Activated T-helper 9 cell treated with anti-CD3 and anti-CD28 coated beads, Interleukin-2, amount 50 U/mL, for 16 hours (primary cell): ENCODE measurements around the gene NAA25.

ENCODE experiments used
- DNase-seq: peaks from one replicate; pipeline ENCODE4 v3.0.0-alpha.2; 2020; ENCODE audit warnings: low read depth

NAA25 gene

DNA sequence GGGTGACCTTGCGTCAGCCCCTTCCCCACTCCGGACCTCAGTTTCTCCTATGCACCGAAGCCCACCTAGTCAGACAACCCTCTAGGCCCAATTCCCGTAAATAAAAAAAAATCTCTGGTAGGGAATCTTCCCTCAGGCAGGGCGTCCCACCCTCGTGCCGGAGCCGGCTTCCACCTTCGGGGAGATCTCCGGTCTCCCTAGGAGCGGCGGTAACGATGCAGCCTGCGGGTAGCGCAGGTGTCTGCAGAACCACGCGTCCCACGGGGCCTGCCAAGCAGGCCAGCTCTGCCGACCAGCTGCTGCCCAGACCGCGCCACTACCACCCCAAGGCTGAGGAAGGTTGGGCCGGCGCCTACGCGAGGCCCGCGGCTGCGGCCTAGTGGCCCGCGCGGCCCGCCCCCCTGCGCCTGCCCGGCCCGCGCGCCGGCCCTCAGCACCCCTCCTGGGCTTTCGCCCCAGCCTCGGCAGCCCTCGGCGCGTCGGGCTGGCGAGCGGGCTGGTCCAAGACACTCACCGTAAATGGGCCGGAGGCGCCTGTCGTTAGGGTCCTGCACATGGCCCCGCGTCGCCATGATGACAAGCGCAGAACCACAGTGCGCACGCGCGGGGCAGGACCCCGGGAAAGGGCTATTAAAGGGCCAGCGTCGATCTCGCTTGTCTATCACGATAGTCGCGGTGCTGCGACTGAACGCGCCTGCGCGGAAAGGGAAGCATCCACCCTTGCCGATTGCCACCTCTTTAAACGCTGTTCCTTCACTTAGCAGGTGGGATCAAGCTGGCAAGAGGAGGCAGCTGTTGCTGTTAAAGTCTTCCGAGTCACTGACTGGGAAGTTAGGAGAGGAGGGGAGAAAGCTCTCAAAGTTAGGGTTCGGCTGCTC lies at the start of gene NAA25:
NAA25 (minus strand) TSS at position 582 of the 878 bp plus-strand sequence; CDS start at position 572, 10 bp downstream.
- peak; percentile 85 for DNase-seq

- no peak for DNase-seq
Observed at GRCh38 chr12:112153893-112154219, 45.3 kb upstream of the NAA25 start.

DNA sequence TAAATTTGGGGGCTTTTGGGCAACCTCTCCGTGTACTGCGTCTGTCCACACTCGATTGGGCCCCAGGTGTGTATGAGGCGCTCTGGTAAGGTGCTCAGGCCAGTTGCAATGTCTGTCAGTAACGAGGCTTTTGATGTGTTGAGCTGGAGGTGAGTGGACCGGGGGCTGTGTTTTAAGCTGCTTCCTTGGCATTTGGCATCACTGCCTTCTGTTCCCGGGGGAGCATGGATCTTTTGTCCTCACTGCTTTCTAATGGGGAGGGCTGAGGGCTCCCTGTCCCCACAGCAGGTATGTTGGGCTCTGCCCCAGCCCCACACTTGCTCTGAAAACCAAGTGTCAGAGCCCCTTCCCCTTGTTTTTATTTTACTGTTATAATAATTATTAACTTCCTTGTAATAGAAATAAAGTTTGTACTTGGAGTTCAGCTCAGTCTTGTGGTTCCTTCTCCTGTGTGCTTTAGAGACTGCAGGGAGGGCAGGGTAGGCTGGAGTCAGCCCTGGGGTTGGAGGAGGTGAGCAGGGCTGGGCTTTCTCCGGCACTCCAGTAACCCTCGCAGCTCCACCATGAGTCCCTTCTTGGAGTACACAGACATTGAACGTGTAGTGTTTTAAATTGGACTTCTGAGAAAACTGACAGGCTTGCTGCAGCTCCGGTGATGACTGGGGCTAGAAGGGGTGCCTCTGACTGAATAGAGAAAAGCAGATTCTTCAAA lies 44.8 kb upstream of the NAA25 start:
- DNase-seq, result no peak

DNA sequence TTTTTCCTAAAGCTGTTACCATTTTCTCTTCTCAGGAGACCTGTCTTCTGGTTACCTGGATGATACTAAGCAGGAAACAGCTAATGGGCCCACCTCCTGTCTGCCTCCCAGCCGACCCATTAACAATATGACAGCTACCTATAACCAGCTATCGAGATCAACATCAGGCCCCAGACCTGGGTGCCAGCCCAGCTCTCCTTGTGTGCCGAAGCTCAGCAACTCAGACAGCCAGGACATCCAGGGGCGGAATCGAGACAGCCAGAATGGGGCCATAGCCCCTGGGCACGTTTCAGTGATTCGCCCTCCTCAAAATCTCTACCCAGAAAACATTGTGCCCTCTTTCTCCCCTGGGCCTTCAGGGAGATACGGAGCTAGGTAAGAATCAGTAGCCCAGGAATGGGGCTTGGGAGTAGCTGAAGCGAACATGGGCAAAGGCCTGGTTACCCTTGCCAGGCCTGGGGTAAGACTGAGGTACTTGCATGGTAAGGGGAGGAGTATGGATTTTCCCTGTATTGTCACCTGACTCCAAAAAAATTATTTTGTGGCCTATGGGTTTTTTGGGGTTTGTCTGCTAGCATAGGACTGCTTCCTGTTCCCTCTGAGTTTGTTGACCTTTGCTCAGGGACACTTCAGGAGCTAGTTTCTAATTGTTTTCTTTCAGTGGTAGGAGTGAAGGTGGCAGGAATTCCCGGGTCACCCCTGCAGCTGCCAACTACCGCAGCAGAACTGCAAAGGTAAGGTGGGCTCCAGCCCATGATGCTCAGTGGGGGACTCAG lies 43.4 kb upstream of the NAA25 start:
- no peak for DNase-seq

- DNase-seq, result no peak
Observed at GRCh38 chr12:112149596-112149995, 41.0 kb upstream of the NAA25 start.

- DNase-seq, result no peak
Observed at GRCh38 chr12:112148031-112148513, 39.5 kb upstream of the NAA25 start.

DNA sequence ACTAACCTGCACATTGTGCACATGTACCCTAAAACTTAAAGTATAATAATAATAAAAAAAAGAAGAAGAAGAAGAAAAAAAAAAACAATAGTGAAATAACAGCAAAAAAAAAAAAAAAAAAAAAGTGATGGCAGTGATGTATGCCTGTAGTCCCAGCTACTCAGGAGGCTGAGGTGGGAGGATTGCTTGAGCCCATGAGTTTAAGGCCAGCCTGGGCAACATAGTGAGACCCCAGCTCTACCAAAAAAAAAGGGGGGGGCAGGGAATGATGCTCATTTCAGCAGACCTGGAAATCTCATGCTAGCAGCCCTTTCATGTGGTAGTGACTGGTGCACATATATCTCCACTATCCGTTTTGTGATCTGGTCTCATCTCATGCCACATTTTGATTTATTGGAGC lies 37.5 kb upstream of the NAA25 start:
- DNase-seq, result no peak

GRCh38 chr12:112140728-112141127 lies 32.1 kb upstream of the NAA25 start:
- DNase-seq, result no peak

DNA sequence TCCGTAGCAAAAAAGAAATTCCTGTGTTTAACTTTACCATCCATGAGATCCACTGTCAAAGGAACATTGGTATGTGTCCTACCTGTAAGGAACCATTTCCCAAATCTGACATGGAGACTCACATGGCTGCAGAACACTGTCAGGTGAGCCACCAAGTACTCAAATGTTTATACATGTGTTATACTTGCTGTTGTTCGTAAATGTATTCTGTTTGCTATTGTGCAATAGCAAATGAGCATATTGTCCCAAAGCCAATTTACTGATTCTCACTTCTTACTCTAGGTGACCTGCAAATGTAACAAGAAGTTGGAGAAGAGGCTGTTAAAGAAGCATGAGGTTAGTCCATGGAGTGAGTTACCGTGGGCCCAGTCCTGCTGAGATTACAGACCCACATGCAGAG lies 26.1 kb upstream of the NAA25 start:
- no peak for DNase-seq

DNA sequence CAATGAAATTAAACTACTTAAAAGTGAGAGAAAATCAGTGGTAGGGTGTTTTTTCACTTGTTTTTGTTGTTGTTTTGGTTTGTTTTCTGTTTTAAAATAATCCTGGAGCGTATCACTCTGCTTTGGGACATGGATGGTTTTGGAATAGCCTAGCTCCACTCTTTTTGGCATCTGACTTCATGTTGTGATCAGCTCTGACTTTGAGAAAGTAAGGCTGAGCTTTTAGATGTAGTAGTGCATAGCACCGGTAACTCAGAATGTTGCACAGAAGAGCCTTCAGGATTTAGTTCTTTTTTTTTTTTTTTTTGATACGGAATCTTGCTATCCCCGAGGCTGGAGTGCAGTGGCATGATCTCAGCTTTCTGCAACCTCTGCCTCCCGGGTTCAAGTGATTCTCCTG lies 24.8 kb upstream of the NAA25 start:
- DNase-seq, result no peak

GRCh38 chr12:112131686-112132085 lies 23.1 kb upstream of the NAA25 start:
- DNase-seq, result no peak

DNA sequence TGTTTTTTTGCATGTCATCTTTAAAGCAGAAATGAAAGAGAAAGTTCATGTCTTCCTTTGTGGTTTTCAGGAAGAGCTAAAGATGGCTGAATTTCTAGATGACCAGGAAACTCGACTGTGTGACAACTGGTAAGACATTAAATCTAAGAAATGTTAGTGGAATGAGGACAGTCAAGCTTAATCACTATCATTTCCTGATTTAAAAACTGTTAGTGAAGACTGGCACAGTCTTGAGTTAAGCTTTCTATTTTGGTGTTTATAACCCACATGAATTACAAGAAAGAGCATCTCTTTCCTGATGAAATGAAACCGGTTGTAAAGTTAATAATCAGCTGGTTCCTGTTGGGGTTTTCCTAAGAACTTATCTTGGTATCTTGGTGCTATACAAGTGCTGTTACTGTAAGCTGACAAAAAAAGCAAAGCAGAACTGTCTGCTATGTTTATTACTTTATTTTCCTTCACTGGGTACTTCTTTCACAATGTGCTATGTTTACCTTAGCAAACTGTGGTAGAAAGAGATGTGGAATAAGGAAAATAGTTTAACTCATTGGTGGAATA lies 21.9 kb upstream of the NAA25 start:
- no peak for DNase-seq

DNA sequence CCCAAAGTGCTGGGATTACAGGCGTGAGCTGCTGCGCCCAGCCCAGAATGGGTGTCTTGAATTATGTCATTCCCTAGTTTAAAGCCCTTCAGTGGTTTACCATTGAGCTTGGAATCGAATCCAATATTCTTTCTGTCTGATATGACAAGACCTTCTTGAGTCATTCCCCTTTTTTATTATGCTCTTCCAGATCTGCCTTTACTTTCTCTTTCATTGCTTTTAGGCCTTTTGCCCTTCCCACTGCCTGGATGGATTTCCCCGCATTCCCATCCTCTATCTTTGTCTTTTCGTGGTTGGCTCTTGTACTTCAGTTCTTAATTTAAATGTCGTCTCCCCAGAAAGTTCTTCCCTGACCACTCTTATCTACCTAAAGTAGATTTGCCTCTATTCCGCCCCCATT lies 18.3 kb upstream of the NAA25 start:
- DNase-seq, result no peak

- DNase-seq, result no peak
Observed at GRCh38 chr12:112126000-112126438, 17.4 kb upstream of the NAA25 start.

DNA sequence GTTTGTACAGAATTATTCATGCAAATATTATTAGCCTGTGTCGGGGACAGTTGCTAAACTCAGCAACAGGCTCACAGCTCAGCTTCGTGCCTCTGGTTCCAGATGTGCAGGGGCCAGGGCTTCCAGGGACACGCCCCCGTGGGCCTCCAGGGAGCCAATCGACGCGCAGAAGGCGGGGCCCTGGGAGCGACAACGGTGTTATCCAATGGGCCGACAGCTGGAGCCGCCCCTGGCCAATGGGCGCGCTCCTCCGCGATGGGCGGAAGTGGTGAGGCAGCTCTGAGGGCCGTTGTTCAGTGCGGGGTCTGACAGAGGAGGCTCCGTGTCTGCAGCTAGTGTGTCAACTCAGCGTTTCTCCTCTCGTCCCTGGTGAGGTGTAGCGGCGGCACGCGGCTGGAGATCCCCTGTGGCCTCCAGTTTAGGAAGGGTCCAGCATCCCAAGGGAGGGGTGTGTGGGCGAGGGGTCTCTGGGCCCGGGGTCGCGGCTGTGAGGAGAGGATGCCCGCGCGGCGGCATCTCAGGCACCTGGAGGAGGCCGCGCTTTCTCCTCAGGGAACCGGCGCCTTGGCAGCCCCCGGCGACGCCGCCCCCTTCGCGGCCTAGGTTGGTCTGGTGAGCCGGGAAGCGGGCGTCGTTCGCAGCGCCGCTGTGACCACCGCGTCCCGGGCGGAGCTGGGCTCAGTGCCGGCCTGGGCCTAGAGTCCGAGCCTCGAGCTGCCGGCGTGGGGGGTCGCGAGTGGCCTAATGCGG lies 16.8 kb upstream of the NAA25 start, which contains the start of gene TRAFD1:
TRAFD1 (plus strand) TSS at position 311 of the 750 bp plus-strand sequence. CDS start 4,963 bp downstream, outside the sequence.
- DNase-seq, result peak; percentile 98

GRCh38 chr12:112124918-112125249 lies 16.3 kb upstream of the NAA25 start:
- no peak for DNase-seq

GRCh38 chr12:112122823-112123690 lies 14.5 kb upstream of the NAA25 start:
- DNase-seq, result no peak

GRCh38 chr12:112121780-112122565 lies 13.4 kb upstream of the NAA25 start:
- DNase-seq, result no peak

GRCh38 chr12:112117685-112118084 lies 9.1 kb upstream of the NAA25 start:
- DNase-seq, result no peak
